ENCODE measurements around the gene PPM1A.

Gene PPM1A

DNA sequence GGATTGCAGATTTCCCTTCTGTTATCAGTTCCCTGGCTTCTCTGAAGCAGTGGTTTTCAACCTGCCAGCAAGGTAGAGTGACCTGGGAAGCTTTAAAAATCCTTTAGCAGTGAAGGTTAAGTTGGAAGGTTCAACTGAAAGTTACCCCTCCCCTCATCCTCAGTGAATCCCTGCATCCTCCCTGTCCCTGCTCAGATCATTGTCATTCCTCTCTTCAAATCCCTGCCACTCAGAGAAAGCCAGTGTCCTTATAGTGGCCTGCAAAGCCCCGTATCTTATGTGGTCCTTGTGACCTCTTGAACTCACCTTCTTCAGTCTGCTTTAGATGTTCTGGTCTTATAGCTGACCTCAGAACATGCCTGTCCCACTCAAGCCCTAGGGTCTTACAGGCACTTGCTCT is 53.6 kb downstream of the PPM1A start:
- H3K36me3 ChIP-seq (ENCODE audit: control insufficient read depth, insufficient read depth, low read length) = no peaks in the 10 kb centered on the region
- TF ChIP-seq, protein P1, sequence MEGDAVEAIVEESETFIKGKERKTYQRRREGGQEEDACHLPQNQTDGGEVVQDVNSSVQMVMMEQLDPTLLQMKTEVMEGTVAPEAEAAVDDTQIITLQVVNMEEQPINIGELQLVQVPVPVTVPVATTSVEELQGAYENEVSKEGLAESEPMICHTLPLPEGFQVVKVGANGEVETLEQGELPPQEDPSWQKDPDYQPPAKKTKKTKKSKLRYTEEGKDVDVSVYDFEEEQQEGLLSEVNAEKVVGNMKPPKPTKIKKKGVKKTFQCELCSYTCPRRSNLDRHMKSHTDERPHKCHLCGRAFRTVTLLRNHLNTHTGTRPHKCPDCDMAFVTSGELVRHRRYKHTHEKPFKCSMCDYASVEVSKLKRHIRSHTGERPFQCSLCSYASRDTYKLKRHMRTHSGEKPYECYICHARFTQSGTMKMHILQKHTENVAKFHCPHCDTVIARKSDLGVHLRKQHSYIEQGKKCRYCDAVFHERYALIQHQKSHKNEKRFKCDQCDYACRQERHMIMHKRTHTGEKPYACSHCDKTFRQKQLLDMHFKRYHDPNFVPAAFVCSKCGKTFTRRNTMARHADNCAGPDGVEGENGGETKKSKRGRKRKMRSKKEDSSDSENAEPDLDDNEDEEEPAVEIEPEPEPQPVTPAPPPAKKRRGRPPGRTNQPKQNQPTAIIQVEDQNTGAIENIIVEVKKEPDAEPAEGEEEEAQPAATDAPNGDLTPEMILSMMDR (IDR thresholded peaks at IDR 0.05; ENCODE audit: insufficient read depth, low read length, poor library complexity, severe bottlenecking) = no peak
- DNase-seq (ENCODE audit: extremely low read depth, insufficient read length) = no peak
- H3K4me3 ChIP-seq (replicated peaks; ENCODE audit: low read depth, low read length) = no peak overlapping the region
- H3K27me3 ChIP-seq (replicated peaks; ENCODE audit: control insufficient read depth, insufficient read depth, low read length) = no peaks in the 10 kb centered on the region

DNA sequence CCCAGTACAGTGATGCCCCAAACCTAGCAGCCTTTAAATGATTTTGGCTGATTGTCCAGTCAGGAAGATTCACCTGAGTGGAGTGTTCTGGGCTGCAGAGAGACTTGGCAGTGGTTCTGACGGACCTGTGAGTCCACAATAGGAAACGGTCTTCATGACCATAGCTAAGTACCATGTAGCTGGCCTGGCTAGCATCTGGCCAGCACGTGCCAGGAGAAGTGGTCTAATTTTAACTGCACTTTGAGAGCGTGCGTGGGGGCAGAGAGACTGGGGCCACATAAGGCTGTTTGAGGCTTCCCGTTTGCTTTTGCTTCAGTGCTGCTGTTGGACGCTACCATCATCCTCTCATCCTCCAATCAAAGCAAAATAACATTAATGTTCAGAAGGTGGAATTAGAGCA is 54.7 kb downstream of the PPM1A start:
- TF ChIP-seq, protein P1 (IDR thresholded peaks at IDR 0.05; ENCODE audit: insufficient read depth, low read length, poor library complexity, severe bottlenecking) = no peak
- DNase-seq (ENCODE audit: extremely low read depth, insufficient read length) = no peak
- no peaks in the 10 kb centered on the region for H3K36me3 ChIP-seq (ENCODE audit: control insufficient read depth, insufficient read depth, low read length)
- no peaks in the 10 kb centered on the region for H3K27me3 ChIP-seq (replicated peaks; ENCODE audit: control insufficient read depth, insufficient read depth, low read length)
- H3K4me3 ChIP-seq (replicated peaks; ENCODE audit: low read depth, low read length) = no peak overlapping the region

DNA sequence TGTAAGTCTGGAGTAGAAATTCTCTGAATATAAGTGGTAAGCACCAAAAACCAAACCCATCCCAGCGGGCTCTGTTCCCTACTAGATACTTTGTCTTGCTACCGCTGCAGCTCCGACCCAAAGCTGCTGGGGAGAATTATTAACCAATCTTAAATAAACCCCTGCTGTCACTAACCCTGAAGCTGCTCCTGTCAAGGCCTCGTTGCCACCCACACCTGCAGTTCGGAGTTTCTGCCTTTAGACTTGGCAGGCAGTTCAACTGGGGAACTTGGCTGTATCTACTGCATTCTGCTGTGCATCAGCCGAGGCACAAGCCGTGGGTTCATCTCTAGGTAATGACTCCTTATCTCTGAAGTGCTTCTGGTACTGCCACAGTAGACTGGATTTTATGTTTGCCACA is 55.5 kb downstream of the PPM1A start:
- DNase-seq (ENCODE audit: extremely low read depth, insufficient read length) = no peak
- TF ChIP-seq, protein P1 (IDR thresholded peaks at IDR 0.05; ENCODE audit: insufficient read depth, low read length, poor library complexity, severe bottlenecking) = no peak

DNA sequence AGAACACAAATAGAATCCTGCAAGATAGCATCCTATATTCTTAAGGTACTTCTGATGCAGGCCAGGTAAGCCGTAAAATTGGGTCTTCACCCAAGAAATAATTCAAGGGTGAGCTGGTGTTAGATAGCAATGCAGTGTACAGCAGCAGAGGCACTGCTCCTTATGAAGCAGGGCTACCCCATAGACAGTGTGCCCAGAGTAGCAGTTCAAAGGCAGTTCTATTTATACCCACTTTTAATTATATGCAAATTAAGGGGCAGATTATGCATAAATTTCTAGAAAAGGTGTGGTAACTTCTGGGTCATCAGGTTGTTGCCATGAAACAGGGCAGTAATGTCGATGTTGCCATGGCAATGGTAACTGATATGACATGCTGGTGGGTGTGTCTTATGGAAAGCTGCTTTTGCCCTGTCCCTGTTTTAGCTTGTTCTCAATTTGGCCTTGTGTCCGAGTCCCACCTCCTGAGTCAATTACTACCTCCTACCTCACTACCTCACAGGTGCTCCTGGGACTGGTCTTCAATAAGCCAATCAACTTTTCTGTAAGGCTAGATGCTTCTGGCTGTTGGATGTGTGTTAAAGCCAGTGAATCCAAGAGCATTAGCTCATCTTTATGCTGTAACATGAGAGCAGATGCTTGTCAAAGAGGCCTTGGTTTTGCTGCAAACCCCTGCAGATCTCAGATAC is 61.0 kb downstream of the PPM1A start:
- Histone ChIP-seq H3K27me3 (replicated peaks; ENCODE audit: control insufficient read depth, insufficient read depth, low read length) (no peaks in the 10 kb centered on the region), H3K4me3 (replicated peaks; ENCODE audit: low read depth, low read length) (no peak overlapping the region), H3K36me3 (ENCODE audit: control insufficient read depth, insufficient read depth, low read length) (no peaks in the 10 kb centered on the region)
- DNase-seq (ENCODE audit: extremely low read depth, insufficient read length) = no peak
- TF ChIP-seq, protein P1 (IDR thresholded peaks at IDR 0.05; ENCODE audit: insufficient read depth, low read length, poor library complexity, severe bottlenecking) = no peak

More for the DNA sequence above, 55.5 kb downstream of the PPM1A start:
- H3K4me3 ChIP-seq (replicated peaks; ENCODE audit: low read depth, low read length) = no peak overlapping the region
- H3K27me3 ChIP-seq (replicated peaks; ENCODE audit: control insufficient read depth, insufficient read depth, low read length) = no peaks in the 10 kb centered on the region
- H3K36me3 ChIP-seq (ENCODE audit: control insufficient read depth, insufficient read depth, low read length) = no peaks in the 10 kb centered on the region

DNA sequence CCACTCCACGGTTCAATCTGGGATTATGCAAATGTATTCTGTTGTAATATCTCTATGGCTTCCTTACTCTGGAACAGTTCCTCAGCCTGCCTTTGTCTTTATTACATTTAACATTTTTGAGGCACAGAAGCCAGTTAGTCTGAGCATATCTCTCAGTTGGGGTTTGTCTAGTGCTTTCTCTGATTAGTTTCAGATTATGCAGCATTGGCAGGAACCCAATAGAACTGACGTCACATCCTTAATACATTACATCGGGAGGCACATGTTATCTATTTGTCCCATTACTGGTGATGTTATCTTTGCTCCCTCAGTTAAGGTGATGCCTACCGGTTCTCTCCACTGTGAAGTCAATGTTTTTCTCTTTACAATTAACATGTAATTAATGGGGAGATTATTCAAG is 62.4 kb downstream of the PPM1A start:
- no peak for DNase-seq (ENCODE audit: extremely low read depth, insufficient read length)
- H3K36me3 ChIP-seq (ENCODE audit: control insufficient read depth, insufficient read depth, low read length) = no peaks in the 10 kb centered on the region
- H3K4me3 ChIP-seq (replicated peaks; ENCODE audit: low read depth, low read length) = no peak overlapping the region
- no peaks in the 10 kb centered on the region for H3K27me3 ChIP-seq (replicated peaks; ENCODE audit: control insufficient read depth, insufficient read depth, low read length)
- TF ChIP-seq, protein P1 (IDR thresholded peaks at IDR 0.05; ENCODE audit: insufficient read depth, low read length, poor library complexity, severe bottlenecking) = no peak

DNA sequence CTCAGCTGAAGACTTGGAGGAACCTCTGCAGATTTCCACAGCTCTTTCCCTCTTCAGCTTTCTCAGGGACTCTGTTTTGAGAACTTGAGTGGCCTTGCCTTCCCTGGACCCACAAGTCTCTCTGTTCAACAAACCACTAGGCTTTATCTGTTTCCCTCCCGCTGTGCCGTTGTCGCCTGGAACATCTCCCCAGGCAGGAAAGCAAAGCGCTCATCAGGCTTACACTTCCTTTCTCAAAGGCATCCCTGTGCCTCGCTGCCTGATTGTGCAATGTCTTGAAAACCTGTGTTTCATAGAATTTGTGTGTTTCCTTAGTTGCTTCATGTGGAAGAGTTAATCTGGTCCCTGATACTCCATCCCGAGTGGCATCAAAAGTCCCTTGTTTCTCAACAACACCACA is 64.1 kb downstream of the PPM1A start:
- Histone ChIP-seq H3K4me3 (replicated peaks; ENCODE audit: low read depth, low read length) (no peak overlapping the region), H3K36me3 (ENCODE audit: control insufficient read depth, insufficient read depth, low read length) (no peaks in the 10 kb centered on the region), H3K27me3 (replicated peaks; ENCODE audit: control insufficient read depth, insufficient read depth, low read length) (no peaks in the 10 kb centered on the region)
- TF ChIP-seq, protein P1 (IDR thresholded peaks at IDR 0.05; ENCODE audit: insufficient read depth, low read length, poor library complexity, severe bottlenecking) = no peak
- no peak for DNase-seq (ENCODE audit: extremely low read depth, insufficient read length)

All from GM06990 (cell line).